IPS-NIHi7 (cell line): Measurements from ENCODE around the gene DHRS2.
"Not testable (repeated sequence)": the region's sequence is repeated elsewhere in the genome, so short reads cannot be mapped to it uniquely, and the experiment has no call there.

Experiments used
- DNase-seq: peaks from one replicate; pipeline ENCODE4 v3.0.0; 2012; ENCODE audit warnings: mixed read lengths; ENCODE audit errors: extremely low spot score

DHRS2 gene

GRCh38 chr14:23689709-23690514, 53.7 kb downstream of the DHRS2 start:
- DNase-seq = not testable (repeated sequence)

- DNase-seq = no peak
Observed at GRCh38 chr14:23692416-23692815, 56.3 kb downstream of the DHRS2 start.

GRCh38 chr14:23693252-23693775, 57.1 kb downstream of the DHRS2 start:
- DNase-seq = no peak

GRCh38 chr14:23694085-23694948, 58.2 kb downstream of the DHRS2 start:
- DNase-seq = no peak
